GM19397 (cell line): ENCODE measurements around the gene GMNC.

ENCODE experiments used
- ATAC-seq: cut with Tn5 transposase; IDR thresholded peaks from one replicate; pipeline ENCODE4 v1.9.1; 2021; ENCODE audit warnings: mild to moderate bottlenecking, moderate library complexity; ENCODE audit not compliant: unreplicated experiment

Gene GMNC

GRCh38 chr3:190849607-190850006, 12.9 kb downstream of the GMNC start:
- no peak for ATAC-seq

- ATAC-seq, result no peak
Measured at GRCh38 chr3:190848870-190849269, 13.6 kb downstream of the GMNC start.

- ATAC-seq, result no peak
Measured at GRCh38 chr3:190847436-190847835, 15.1 kb downstream of the GMNC start.

GRCh38 chr3:190840146-190840545, 22.3 kb downstream of the GMNC start:
- no peak for ATAC-seq

- ATAC-seq, result no peak
Measured at GRCh38 chr3:190831225-190831624, 31.3 kb downstream of the GMNC start.

GRCh38 chr3:190830031-190830430, 32.5 kb downstream of the GMNC start:
- no peak for ATAC-seq

GRCh38 chr3:190826018-190826417, 36.5 kb downstream of the GMNC start:
- no peak for ATAC-seq

- ATAC-seq, result no peak
Measured at GRCh38 chr3:190825386-190826016, 37.0 kb downstream of the GMNC start.

- peak; percentile 58 for ATAC-seq
Measured at GRCh38 chr3:190811775-190812480, 50.6 kb downstream of the GMNC start.

- ATAC-seq, result no peak
Measured at GRCh38 chr3:190810957-190811356, 51.5 kb downstream of the GMNC start.

GRCh38 chr3:190809351-190809750, 53.1 kb downstream of the GMNC start:
- ATAC-seq, result no peak

- no peak for ATAC-seq
Measured at GRCh38 chr3:190807719-190808375, 54.6 kb downstream of the GMNC start.
